Left ventricle myocardium inferior (tissue), 1 donor: ENCODE data around the gene MYBPHL. TPM values are rescaled to one million over a fixed set of nuclear protein-coding genes. Genes with fewer than 3 reads are reported as not detected.
"Not testable (repeated sequence)": the region's sequence is repeated elsewhere in the genome, so short reads cannot be mapped to it uniquely, and the experiment has no call there.

Experiments
- DNase-seq: peaks from one replicate; pipeline ENCODE4 v3.0.0-alpha.2; 2020
- H3K27ac ChIP-seq: fragments of 200-600 bp; replicated peaks from 2 replicates; pipeline ENCODE4 v1.8.0; 2021
- H3K27me3 ChIP-seq: fragments of 200-600 bp; 2 replicates; pipeline ENCODE4 v1.8.0; 2021; ENCODE audit warnings: low read depth
- H3K36me3 ChIP-seq: fragments of 200-600 bp; 2 replicates; pipeline ENCODE4 v1.8.0; 2021
- H3K4me1 ChIP-seq: fragments of 200-600 bp; 2 replicates; pipeline ENCODE4 v1.8.0; 2021
- H3K4me3 ChIP-seq: fragments of 200-600 bp; 2 replicates; pipeline ENCODE4 v1.8.0; 2021; ENCODE audit warnings: mild to moderate bottlenecking, moderate library complexity
- H3K9me3 ChIP-seq: fragments of 200-600 bp; replicated peaks from 2 replicates; pipeline ENCODE4 v1.8.0; 2021
- intact Hi-C: fragments of 100-400 bp; cut with micrococcal nuclease; formaldehyde crosslinking; loops from one replicate; pipeline ENCODE4 v1.11.0; 2022
- total RNA-seq: library from RNA; stranded (reverse); fragmentation: NEBNext Ultra II Directional; extraction: Animal tissue kit (Norgen Biotek cat#: 25700); gene quantifications from one replicate; pipeline ENCODE4 v1.2.1, GENCODE V29; 2021
- TF ChIP-seq, protein P1 (sequence below): fragments of 200-600 bp; IDR thresholded peaks from 2 replicates; pipeline ENCODE4 v1.8.0; 2021; ENCODE audit warnings: antibody characterized with exemption, mild to moderate bottlenecking, borderline replicate concordance
- donor health status: DM: no; HTN: yes; CAD: no; lungs with severe emphysema.

Gene MYBPHL
- total RNA-seq, 1 donor from 2014 or later = 0.22 TPM

DNA sequence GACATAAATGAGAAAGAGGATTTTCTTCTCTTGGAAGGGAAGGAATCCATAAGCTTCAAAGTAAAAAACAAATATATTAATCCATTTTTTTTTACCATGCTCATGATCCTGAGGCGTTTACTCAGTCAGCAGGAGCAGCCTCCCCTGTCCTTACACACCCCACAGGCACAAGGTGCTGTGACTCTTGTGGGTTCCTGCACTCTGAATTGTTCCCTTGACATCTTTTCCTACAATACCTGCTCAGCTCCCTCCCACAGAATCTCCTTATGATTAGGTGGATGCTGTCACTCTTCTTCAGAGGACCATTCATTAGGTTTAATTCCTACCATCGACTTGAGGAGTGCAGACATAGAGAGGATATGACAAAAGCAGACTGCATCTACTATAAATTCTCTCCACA lies 13.8 kb downstream of the MYBPHL start:
- DNase-seq = no peak
- peaks cover 22% of the 10 kb centered on the region for H3K27me3 ChIP-seq
- H3K4me3 ChIP-seq = no peak overlapping the region
- peaks cover 7% of the 10 kb centered on the region for H3K4me1 ChIP-seq
- TF ChIP-seq, protein P1, sequence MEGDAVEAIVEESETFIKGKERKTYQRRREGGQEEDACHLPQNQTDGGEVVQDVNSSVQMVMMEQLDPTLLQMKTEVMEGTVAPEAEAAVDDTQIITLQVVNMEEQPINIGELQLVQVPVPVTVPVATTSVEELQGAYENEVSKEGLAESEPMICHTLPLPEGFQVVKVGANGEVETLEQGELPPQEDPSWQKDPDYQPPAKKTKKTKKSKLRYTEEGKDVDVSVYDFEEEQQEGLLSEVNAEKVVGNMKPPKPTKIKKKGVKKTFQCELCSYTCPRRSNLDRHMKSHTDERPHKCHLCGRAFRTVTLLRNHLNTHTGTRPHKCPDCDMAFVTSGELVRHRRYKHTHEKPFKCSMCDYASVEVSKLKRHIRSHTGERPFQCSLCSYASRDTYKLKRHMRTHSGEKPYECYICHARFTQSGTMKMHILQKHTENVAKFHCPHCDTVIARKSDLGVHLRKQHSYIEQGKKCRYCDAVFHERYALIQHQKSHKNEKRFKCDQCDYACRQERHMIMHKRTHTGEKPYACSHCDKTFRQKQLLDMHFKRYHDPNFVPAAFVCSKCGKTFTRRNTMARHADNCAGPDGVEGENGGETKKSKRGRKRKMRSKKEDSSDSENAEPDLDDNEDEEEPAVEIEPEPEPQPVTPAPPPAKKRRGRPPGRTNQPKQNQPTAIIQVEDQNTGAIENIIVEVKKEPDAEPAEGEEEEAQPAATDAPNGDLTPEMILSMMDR = no peak
- H3K36me3 ChIP-seq = no peaks in the 10 kb centered on the region
- intact Hi-C loops = no loop called here
- H3K9me3 ChIP-seq = no peaks in the 10 kb centered on the region
- H3K27ac ChIP-seq = no peak overlapping the region

DNA sequence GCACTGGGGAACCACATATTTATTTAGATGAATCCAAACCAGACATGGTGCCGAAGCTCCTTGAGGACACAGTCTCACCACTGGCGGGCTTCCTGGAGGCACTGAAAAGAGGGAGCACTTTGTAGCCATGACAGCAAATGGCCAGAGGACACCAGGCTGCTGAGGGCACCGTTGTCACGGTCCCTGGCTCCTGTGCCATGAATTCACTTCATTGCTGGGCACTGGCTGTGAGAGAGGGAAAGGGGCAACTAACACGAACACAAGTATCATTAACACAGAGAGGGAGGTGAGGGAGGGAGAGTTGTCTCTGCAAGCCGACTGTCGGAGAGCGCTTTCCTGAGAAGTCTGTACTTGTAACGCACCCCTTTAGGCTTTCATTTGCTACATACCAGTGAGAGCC lies 14.4 kb downstream of the MYBPHL start:
- H3K36me3 ChIP-seq = no peaks in the 10 kb centered on the region
- intact Hi-C loops = no loop called here
- peaks cover 22% of the 10 kb centered on the region for H3K27me3 ChIP-seq
- H3K9me3 ChIP-seq = no peaks in the 10 kb centered on the region
- peaks cover 3% of the 10 kb centered on the region for H3K4me1 ChIP-seq
- H3K27ac ChIP-seq = no peak overlapping the region
- no peak for DNase-seq
- no peak overlapping the region for H3K4me3 ChIP-seq
- TF ChIP-seq, protein P1 = no peak

DNA sequence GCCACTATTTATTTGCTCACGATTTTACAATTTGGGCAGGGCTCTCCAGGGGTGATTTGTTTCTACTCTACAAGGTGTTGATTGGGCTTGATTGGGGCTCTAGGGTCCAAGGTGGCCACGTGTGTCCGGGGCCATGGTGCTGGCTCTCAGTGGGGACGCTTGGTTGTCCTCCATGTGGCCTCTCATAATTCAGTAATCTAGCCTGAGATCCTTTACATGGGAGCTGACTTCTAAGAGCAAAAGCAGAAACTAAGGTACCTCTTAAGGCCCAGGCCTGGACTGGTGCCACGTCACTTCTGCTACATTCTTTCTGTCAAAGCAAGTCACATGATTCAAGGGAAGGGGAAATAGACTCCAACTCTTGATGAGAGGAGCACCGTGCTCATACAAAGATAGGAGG lies 15.8 kb downstream of the MYBPHL start:
- Histone ChIP-seq H3K27me3 (peaks cover 20% of the 10 kb centered on the region), H3K27ac (no peak overlapping the region), H3K36me3 (no peaks in the 10 kb centered on the region), H3K4me1 (peaks cover 3% of the 10 kb centered on the region), H3K9me3 (no peaks in the 10 kb centered on the region), H3K4me3 (no peak overlapping the region)
- intact Hi-C loops = no loop called here
- TF ChIP-seq, protein P1 = no peak
- no peak for DNase-seq

DNA sequence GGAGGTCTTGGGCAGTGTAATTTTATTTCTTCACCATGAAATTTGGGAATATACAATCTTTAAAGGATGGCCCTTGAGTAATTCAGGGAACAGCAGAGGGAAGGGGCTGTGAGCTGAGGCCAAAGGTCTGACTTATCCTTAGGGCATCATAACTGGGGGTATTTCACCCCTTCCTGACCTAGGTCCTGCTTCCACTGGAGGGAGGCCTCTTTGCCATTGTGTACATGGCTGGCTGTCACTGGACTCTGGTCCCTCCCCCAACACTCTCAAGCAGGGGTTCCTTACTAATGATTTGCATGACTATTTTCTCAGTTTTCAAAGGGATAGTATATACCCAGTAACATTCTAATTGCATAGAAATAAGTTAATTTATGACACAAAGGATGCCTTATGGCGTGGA lies 16.7 kb downstream of the MYBPHL start:
- Histone ChIP-seq H3K27ac (no peak overlapping the region), H3K4me3 (no peak overlapping the region), H3K4me1 (peaks cover 3% of the 10 kb centered on the region), H3K27me3 (peaks cover 13% of the 10 kb centered on the region), H3K9me3 (no peaks in the 10 kb centered on the region), H3K36me3 (no peaks in the 10 kb centered on the region)
- DNase-seq = no peak
- intact Hi-C loops = no loop called here
- TF ChIP-seq, protein P1 = no peak

DNA sequence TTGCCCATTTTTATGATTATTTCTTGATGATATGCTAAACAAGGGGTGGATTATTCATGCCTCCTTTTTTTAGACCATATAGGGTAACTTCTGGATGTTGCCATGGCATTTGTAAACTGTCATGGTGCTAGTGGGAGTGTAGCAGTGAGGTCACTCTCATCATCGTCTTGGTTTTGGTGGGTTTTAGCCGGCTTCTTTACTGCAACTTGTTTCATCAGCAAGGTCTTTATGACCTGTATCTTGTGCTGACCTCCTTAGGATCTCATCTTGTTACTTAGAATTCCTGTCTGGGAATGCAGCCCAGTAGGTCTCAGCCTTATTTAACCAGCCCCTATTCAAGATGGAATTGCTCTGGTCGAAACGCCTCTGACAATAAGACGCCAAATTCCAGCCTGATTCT lies 20.0 kb downstream of the MYBPHL start:
- DNase-seq, H3K4me3 ChIP-seq, intact Hi-C loops, H3K36me3 ChIP-seq, H3K27ac ChIP-seq, H3K9me3 ChIP-seq, H3K27me3 ChIP-seq: not testable (repeated sequence)
- H3K4me1 ChIP-seq = peaks cover 27% of the 10 kb centered on the region

DNA sequence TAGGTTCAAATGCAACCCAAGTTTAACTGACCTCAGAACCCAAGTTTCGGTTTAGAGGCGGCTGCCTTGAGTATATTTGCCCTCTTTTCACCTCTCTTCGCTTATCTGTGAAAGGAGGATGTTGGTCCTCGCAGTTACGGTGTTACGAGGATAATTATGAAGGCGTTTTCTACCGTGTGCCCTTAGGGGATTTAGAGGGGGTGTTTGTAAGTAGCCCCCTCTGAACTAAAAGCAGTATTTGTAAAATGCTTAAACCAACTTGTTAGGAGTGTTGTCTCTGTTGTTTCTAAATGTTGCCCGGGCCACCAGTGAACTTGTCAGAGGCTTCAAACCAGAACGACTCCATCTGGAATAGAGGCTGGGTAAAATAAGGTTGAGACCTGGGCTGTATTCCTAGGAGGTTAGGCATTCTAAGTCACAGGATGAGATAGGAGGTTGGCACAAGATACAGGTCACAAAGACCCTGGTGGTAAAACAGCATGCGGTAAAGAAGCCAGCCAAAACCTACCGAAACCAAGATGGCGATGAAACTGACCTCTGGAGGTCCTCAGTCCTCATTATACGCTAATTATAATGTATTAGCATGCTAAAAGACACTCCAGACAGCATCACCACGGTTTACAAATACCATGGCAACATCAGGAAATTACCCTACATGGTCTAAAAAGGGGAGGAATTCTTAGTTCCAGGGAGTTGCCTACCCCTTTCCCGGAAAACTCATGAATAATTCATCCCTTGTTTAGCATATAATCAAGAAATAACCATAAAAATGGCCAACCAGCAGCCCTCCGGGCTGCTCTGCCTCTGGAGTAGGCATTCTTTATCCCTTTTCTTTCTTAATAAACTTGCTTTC lies 22.8 kb downstream of the MYBPHL start:
- TF ChIP-seq, protein P1 = no peak
- H3K9me3 ChIP-seq = no peaks in the 10 kb centered on the region

More for the DNA sequence above, 22.8 kb downstream of the MYBPHL start:
- peak overlapping the region; percentile 90 for H3K27ac ChIP-seq
- H3K36me3 ChIP-seq = no peaks in the 10 kb centered on the region
- H3K4me1 ChIP-seq = peaks cover 29% of the 10 kb centered on the region
- no peaks in the 10 kb centered on the region for H3K27me3 ChIP-seq
- intact Hi-C loops = loop anchor here (5.0 kb wide), 1 partner anchor 113 kb away; the partner anchor contains the start of gene SORT1
- peak overlapping the region; percentile 75 for H3K4me3 ChIP-seq
- no peak for DNase-seq
